ENCODE measurements around the gene SLC16A4. TPM values are rescaled to one million over a fixed set of nuclear protein-coding genes. Genes with fewer than 3 reads are reported as not detected.
A peak's percentile ranks its signal among the peaks of the same experiment; 100 is the strongest.

SLC16A4 gene
- total RNA-seq, 1 donor from 2014 or later, result 25.4 TPM

DNA sequence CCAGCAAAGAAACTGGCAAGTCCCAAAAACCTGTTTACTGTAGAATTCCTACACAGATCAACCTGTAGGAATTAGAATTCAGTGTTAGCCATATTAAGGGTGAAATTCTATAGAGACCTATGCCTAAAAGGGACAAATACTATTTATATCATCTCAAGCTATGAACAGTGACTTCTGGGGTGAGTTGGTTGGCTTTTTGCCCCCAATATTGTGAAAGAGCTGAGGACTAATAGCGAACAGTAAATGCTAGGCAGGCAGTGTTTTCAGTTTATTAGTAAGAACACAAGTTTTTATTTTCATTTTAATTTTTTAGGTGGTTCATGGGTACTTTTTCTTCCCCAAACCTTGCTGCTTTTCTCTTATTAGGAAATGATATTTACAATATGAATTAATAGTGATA lies 15.3 kb downstream of the SLC16A4 start:
- no peak for DNase-seq (ENCODE audit: low read depth)
- no peak overlapping the region for H3K4me3 ChIP-seq (ENCODE audit: low read depth, low read length)
- TF ChIP-seq, protein P1, sequence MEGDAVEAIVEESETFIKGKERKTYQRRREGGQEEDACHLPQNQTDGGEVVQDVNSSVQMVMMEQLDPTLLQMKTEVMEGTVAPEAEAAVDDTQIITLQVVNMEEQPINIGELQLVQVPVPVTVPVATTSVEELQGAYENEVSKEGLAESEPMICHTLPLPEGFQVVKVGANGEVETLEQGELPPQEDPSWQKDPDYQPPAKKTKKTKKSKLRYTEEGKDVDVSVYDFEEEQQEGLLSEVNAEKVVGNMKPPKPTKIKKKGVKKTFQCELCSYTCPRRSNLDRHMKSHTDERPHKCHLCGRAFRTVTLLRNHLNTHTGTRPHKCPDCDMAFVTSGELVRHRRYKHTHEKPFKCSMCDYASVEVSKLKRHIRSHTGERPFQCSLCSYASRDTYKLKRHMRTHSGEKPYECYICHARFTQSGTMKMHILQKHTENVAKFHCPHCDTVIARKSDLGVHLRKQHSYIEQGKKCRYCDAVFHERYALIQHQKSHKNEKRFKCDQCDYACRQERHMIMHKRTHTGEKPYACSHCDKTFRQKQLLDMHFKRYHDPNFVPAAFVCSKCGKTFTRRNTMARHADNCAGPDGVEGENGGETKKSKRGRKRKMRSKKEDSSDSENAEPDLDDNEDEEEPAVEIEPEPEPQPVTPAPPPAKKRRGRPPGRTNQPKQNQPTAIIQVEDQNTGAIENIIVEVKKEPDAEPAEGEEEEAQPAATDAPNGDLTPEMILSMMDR (IDR thresholded peaks at IDR 0.05; ENCODE audit: insufficient read depth, low read length, poor library complexity, severe bottlenecking), result no peak
- H3K27me3 ChIP-seq (ENCODE audit: control insufficient read depth, insufficient read depth, low read length), result no peaks in the 10 kb centered on the region
- peaks cover 2% of the 10 kb centered on the region for H3K36me3 ChIP-seq (ENCODE audit: control insufficient read depth, insufficient read depth, low read length)

- TF ChIP-seq, protein P1 (IDR thresholded peaks at IDR 0.05; ENCODE audit: insufficient read depth, low read length, poor library complexity, severe bottlenecking), result no peak
- Histone ChIP-seq H3K27me3 (ENCODE audit: control insufficient read depth, insufficient read depth, low read length) (no peaks in the 10 kb centered on the region), H3K36me3 (ENCODE audit: control insufficient read depth, insufficient read depth, low read length) (peaks cover 1% of the 10 kb centered on the region), H3K4me3 (ENCODE audit: low read depth, low read length) (no peak overlapping the region)
- peak; percentile 21 for DNase-seq (ENCODE audit: low read depth)
These were observed 20.0 kb downstream of the SLC16A4 start for GRCh38 chr1:110370827-110371226.

- DNase-seq (ENCODE audit: low read depth), result no peak
- H3K4me3 ChIP-seq (ENCODE audit: low read depth, low read length), result no peak overlapping the region
- H3K27me3 ChIP-seq (ENCODE audit: control insufficient read depth, insufficient read depth, low read length), result no peaks in the 10 kb centered on the region
- H3K36me3 ChIP-seq (ENCODE audit: control insufficient read depth, insufficient read depth, low read length), result no peaks in the 10 kb centered on the region
- TF ChIP-seq, protein P1 (IDR thresholded peaks at IDR 0.05; ENCODE audit: insufficient read depth, low read length, poor library complexity, severe bottlenecking), result no peak
These were observed 26.6 kb downstream of the SLC16A4 start for GRCh38 chr1:110364221-110364620.

- no peak overlapping the region for H3K4me3 ChIP-seq (ENCODE audit: low read depth, low read length)
These were observed 29.0 kb downstream of the SLC16A4 start for GRCh38 chr1:110361856-110362255.

GRCh38 chr1:110360431-110360830 lies 30.4 kb downstream of the SLC16A4 start:
- Histone ChIP-seq H3K36me3 (ENCODE audit: control insufficient read depth, insufficient read depth, low read length) (no peaks in the 10 kb centered on the region), H3K27me3 (ENCODE audit: control insufficient read depth, insufficient read depth, low read length) (no peaks in the 10 kb centered on the region), H3K4me3 (ENCODE audit: low read depth, low read length) (no peak overlapping the region)
- TF ChIP-seq, protein P1 (IDR thresholded peaks at IDR 0.05; ENCODE audit: insufficient read depth, low read length, poor library complexity, severe bottlenecking), result no peak
- no peak for DNase-seq (ENCODE audit: low read depth)

More at GRCh38 chr1:110361856-110362255, 29.0 kb downstream of the SLC16A4 start:
- TF ChIP-seq, protein P1 (IDR thresholded peaks at IDR 0.05; ENCODE audit: insufficient read depth, low read length, poor library complexity, severe bottlenecking), result no peak
- H3K36me3 ChIP-seq (ENCODE audit: control insufficient read depth, insufficient read depth, low read length), result no peaks in the 10 kb centered on the region
- H3K27me3 ChIP-seq (ENCODE audit: control insufficient read depth, insufficient read depth, low read length), result no peaks in the 10 kb centered on the region
- DNase-seq (ENCODE audit: low read depth), result no peak

- DNase-seq (ENCODE audit: low read depth), result peak; percentile 35
- no peak overlapping the region for H3K4me3 ChIP-seq (ENCODE audit: low read depth, low read length)
- no peaks in the 10 kb centered on the region for H3K27me3 ChIP-seq (ENCODE audit: control insufficient read depth, insufficient read depth, low read length)
- TF ChIP-seq, protein P1 (IDR thresholded peaks at IDR 0.05; ENCODE audit: insufficient read depth, low read length, poor library complexity, severe bottlenecking), result no peak
- H3K36me3 ChIP-seq (ENCODE audit: control insufficient read depth, insufficient read depth, low read length), result no peaks in the 10 kb centered on the region
These were observed 34.4 kb downstream of the SLC16A4 start for GRCh38 chr1:110356379-110356778.

Data from kidney epithelial cell (primary cell).